K562 (cell line): Measurements from ENCODE around the gene CFAP97D1. TPM values are rescaled to one million over a fixed set of nuclear protein-coding genes. Genes with fewer than 3 reads are reported as not detected.

Source experiments
- ATAC-seq: fragments of 200-7000 bp; cut with Tn5 transposase; 3 replicates; pipeline ENCODE4 v1.9.1; 2020; ENCODE audit warnings: moderate library complexity
- BruUV-seq: library from RNA; stranded (reverse); fragments of 400-500 nt; replicated peaks from 2 replicates; lab custom pipeline; 2021; lab: Mats Ljungman, UMichigan
- CTCF ChIA-PET: fragments of 300-600 bp; formaldehyde crosslinking; extraction: SDS; loops from one replicate; lab custom pipeline; 2021; ENCODE audit warnings: low intra/inter-chr PET ratio; lab: Yijun Ruan, JAX
- POLR2A ChIA-PET: fragments of 300-600, 350-650 bp; sonication (Branson Sonifier 250); formaldehyde crosslinking; extraction: SDS; loops from one replicate; lab custom pipeline; 2021; ENCODE audit warnings: antibody characterized with exemption, inconsistent platforms; lab: Yijun Ruan, JAX
- DNase-seq, 4 experiments: peaks; one replicate each; pipeline versions ENCODE4 v3.0.0 to v3.0.0-alpha.2; 2011 to 2018; ENCODE audit warnings: low spot score in 3 of 4, mixed read lengths in 3 of 4; ENCODE audit errors: extremely low read depth in 1 of 4
- FAIRE-seq: peaks from 2 replicates; lab custom pipeline; 2011; peaks lifted over from hg19 to GRCh38; lab: Jason Lieb, UNC
- H2AFZ ChIP-seq: 2 replicates; pipeline ENCODE4 v1.6.0; 2011; ENCODE audit warnings: low read depth, low read length, control low read depth, inconsistent platforms
- H3K27ac ChIP-seq: fragments of 200-600 bp; 3 replicates; pipeline ENCODE4 v1.8.0; 2011; ENCODE audit warnings: low read depth, mild to moderate bottlenecking, control low read depth, inconsistent platforms, low read length, moderate library complexity, mixed read lengths; ENCODE audit errors: extremely low read depth
- H3K27me3 ChIP-seq, 2 experiments: fragments of 300-600 bp in 1 of 2; 2 replicates in 1 of 2; 3 replicates in 1 of 2; pipeline versions ENCODE4 v1.6.0 to v1.8.0; 2011; ENCODE audit warnings: inconsistent platforms in 2 of 2, low read length in 2 of 2, mild to moderate bottlenecking in 1 of 2, mixed read lengths in 1 of 2, moderate library complexity in 1 of 2; ENCODE audit not compliant: control insufficient read depth in 2 of 2, insufficient read depth in 2 of 2
- H3K36me3 ChIP-seq: fragments of 300-600 bp; 3 replicates; pipeline ENCODE4 v1.8.0; 2011; ENCODE audit warnings: mild to moderate bottlenecking, low read length, inconsistent platforms; ENCODE audit not compliant: control insufficient read depth, insufficient read depth
- H3K4me1 ChIP-seq, 2 experiments: fragments of 200-600 bp in 1 of 2; replicated peaks in 1 of 2; 2 replicates in 1 of 2; 3 replicates in 1 of 2; pipeline versions ENCODE4 v1.5.1 to v1.8.0; 2011; ENCODE audit warnings: inconsistent platforms in 2 of 2, low read length in 2 of 2, mild to moderate bottlenecking in 1 of 2, mixed read lengths in 1 of 2, moderate library complexity in 1 of 2; ENCODE audit not compliant: control insufficient read depth in 2 of 2, insufficient read depth in 2 of 2
- H3K4me2 ChIP-seq: 2 replicates; pipeline ENCODE4 v1.6.1; 2011; ENCODE audit warnings: low read length, control low read depth, inconsistent platforms, mixed read lengths; ENCODE audit not compliant: insufficient read depth
- H3K4me3 ChIP-seq: fragments of 200-600 bp; sonication (generic), shearing (Covaris generic); 2 replicates; pipeline ENCODE4 v1.5.1; 2016; ENCODE audit warnings: control low read depth, inconsistent platforms
- H3K79me2 ChIP-seq: fragments of 200-600 bp; 3 replicates; pipeline ENCODE4 v1.8.0; 2011; ENCODE audit warnings: low read length, inconsistent platforms; ENCODE audit not compliant: control insufficient read depth, insufficient read depth
- H3K9ac ChIP-seq, 2 experiments: 2 replicates each; pipeline versions ENCODE4 v1.6.0 to v1.6.1; 2011; ENCODE audit warnings: low read depth in 2 of 2, low read length in 2 of 2, control low read depth in 1 of 2, inconsistent platforms in 1 of 2, mild to moderate bottlenecking in 1 of 2, mixed read lengths in 1 of 2; ENCODE audit not compliant: insufficient read depth in 1 of 2
- H3K9me1 ChIP-seq: one replicate; pipeline ENCODE4 v1.6.0; 2011; ENCODE audit warnings: inconsistent platforms, mild to moderate bottlenecking, low read length, moderate library complexity; ENCODE audit not compliant: control insufficient read depth, insufficient read depth
- H3K9me3 ChIP-seq: replicated peaks from 2 replicates; pipeline ENCODE4 v1.5.1; 2011; ENCODE audit warnings: low read depth, low read length, inconsistent platforms; ENCODE audit not compliant: control insufficient read depth, insufficient read depth
- H4K20me1 ChIP-seq: replicated peaks from 2 replicates; pipeline ENCODE4 v1.6.1; 2011; ENCODE audit warnings: low read length, inconsistent platforms, mixed read lengths; ENCODE audit not compliant: control insufficient read depth, insufficient read depth
- CBFA2T2 ChIP-seq: fragments of 450-650 bp; conservative IDR thresholded peaks from 2 replicates; pipeline ENCODE4 v1.6.1; 2017; ENCODE audit warnings: mild to moderate bottlenecking
- CGGBP1 ChIP-seq: fragments of 250-450 bp; sonication (Bioruptor Pico); IDR thresholded peaks from 2 replicates; pipeline ENCODE4 v1.9.0; 2021; ENCODE audit warnings: mild to moderate bottlenecking
- DNMT1 ChIP-seq: fragments of 450-650 bp; IDR thresholded peaks from 2 replicates; pipeline ENCODE4 v1.6.1; 2016; ENCODE audit warnings: antibody characterized with exemption, mild to moderate bottlenecking
- ETS1 ChIP-seq: conservative IDR thresholded peaks from 2 replicates; pipeline ENCODE4 v1.6.1; 2011; ENCODE audit warnings: low read depth, mild to moderate bottlenecking, low read length; ENCODE audit not compliant: control insufficient read depth
- GTF2F1 ChIP-seq: IDR thresholded peaks from 2 replicates; pipeline ENCODE4 v1.6.1; 2011; ENCODE audit warnings: low read depth, low read length, improper control_type of control experiment
- KHSRP ChIP-seq: fragments of 450-650 bp; IDR thresholded peaks from 2 replicates; pipeline ENCODE4 v1.6.1; 2017
- NR1H2 ChIP-seq: sonication (generic); formaldehyde crosslinking; IDR thresholded peaks from 2 replicates; pipeline ENCODE4 v1.4.0; 2020; ENCODE audit warnings: mild to moderate bottlenecking, missing genetic modification reagents
- SMAD1 ChIP-seq: fragments of 150-350 bp; IDR thresholded peaks from 2 replicates; pipeline ENCODE4 v1.6.1; 2014; ENCODE audit warnings: low read length, low read depth; ENCODE audit not compliant: partially characterized antibody
- TAF1 ChIP-seq: IDR thresholded peaks from 2 replicates; pipeline ENCODE4 v1.6.1; 2011; ENCODE audit warnings: mild to moderate bottlenecking, low read length, moderate library complexity; ENCODE audit not compliant: insufficient read depth, control insufficient read depth, severe bottlenecking; ENCODE audit errors: extremely low read depth
- ZNF263 ChIP-seq: sonication (generic); formaldehyde crosslinking; IDR thresholded peaks from 2 replicates; pipeline ENCODE4 v1.8.0; 2022; ENCODE audit warnings: mild to moderate bottlenecking, missing genetic modification reagents, borderline replicate concordance
- ZNF696 ChIP-seq: fragments of 250-450 bp; sonication (Bioruptor Pico); conservative IDR thresholded peaks from 2 replicates; pipeline ENCODE4 v1.4.0; 2020; ENCODE audit warnings: mild to moderate bottlenecking, moderate library complexity
- WGBS: fragments of 100-300 bp; shearing (Covaris generic); methylation state at CpG from one replicate; pipeline ENCODE4 v1.1.6; 2016; ENCODE audit warnings: low coverage, mixed read lengths; ENCODE audit not compliant: insufficient coverage; ENCODE audit errors: missing lambda C conversion rate; 5-methylcytosine and 5-hydroxymethylcytosine counted together
- in situ Hi-C: fragments of 300-500 bp; cut with MboI; formaldehyde crosslinking; loops from 4 replicates; pipeline ENCODE4 v1.15.0; 2018; ENCODE audit warnings: inconsistent platforms, mixed read lengths
- intact Hi-C: fragments of 100-400 bp; cut with micrococcal nuclease; formaldehyde crosslinking; loops from 2 replicates; pipeline ENCODE4 v1.14.2; 2022
- polyA plus RNA-seq, 8 experiments: library from polyadenylated mRNA; depleted of rRNA in 4 of 8; stranded (reverse) in 5 of 8; unstranded in 3 of 8; fragments of >200 nt; fragmentation: Nextera tagmentation in 2 of 8; fragmentation: Illumina TruSeq in 1 of 8; extraction: Ambion mirVana in 2 of 8; extraction: Trizol in 1 of 8; gene quantifications; 2 replicates each; pipeline versions ENCODE4 v1.2.1 to v1.2.3, GENCODE V29; 2011 to 2014; ENCODE audit warnings: inconsistent platforms in 1 of 8, missing spikeins in 1 of 8
- total RNA-seq, 7 experiments: library from RNA; depleted of rRNA in 6 of 7; stranded (reverse); fragments of >200 nt in 6 of 7; fragmentation: Illumina TruSeq in 2 of 7; extraction: Trizol in 2 of 7; gene quantifications; 2 replicates each; pipeline versions ENCODE4 v1.2.1 to v1.2.3, GENCODE V29; 2011 to 2021; ENCODE audit warnings: low replicate concordance in 1 of 7

CFAP97D1 gene
- total and polyA plus RNA-seq, 9 of the 15 experiments (the other 6 are each of a cell fraction or from before 2014, with no cell fraction given), result not detected

GRCh38 chr17:43809121-43809520 lies 28.9 kb downstream of the CFAP97D1 start:
- 0 out of 5 replicates have a peak, but pooled peaks cover 0 to 9% of the 10 kb centered on the region in 2 experiments for H3K27me3 ChIP-seq
- FAIRE-seq (peak; percentile 19), ATAC-seq (no peak), DNase-seq (no peak)
- no peaks in the 10 kb centered on the region for H3K9me3 ChIP-seq
- no peaks in the 10 kb centered on the region for H3K9me1 ChIP-seq
- no TSS peak for BruUV-seq
- no peak overlapping the region for H3K27ac ChIP-seq
- ChIA-PET POLR2A (interaction anchor here (1.3 kb wide), 1 partner anchor 10 kb away, joined by 4 read pairs; no protein-coding TSS in a partner anchor), CTCF (no interaction called here)
- H3K79me2 ChIP-seq, result no peaks in the 10 kb centered on the region
- no peak overlapping the region for H3K4me2 ChIP-seq
- no peak overlapping the region for H3K4me3 ChIP-seq
- 48% methylated on average over 5 of the region's 5 CpGs for WGBS
- TF ChIP-seq ETS1 (no peak), TAF1 (no peak), KHSRP (no peak), SMAD1 (no peak), CBFA2T2 (no peak), DNMT1 (no peak), ZNF263 (CRISPR knock-in tag) (no peak), CGGBP1 (CRISPR knock-in tag) (no peak), GTF2F1 (no peak), ZNF696 (CRISPR knock-in tag) (no peak), NR1H2 (CRISPR knock-in tag) (no peak)
- H3K4me1 ChIP-seq, result no peaks in the 10 kb centered on the region
- intact Hi-C loops, result no loop called here
- H4K20me1 ChIP-seq, result no peaks in the 10 kb centered on the region
- in situ Hi-C loops, result no loop called here
- no peak overlapping the region for H3K9ac ChIP-seq
- no peak overlapping the region for H2AFZ ChIP-seq
- H3K36me3 ChIP-seq, result peaks cover 5% of the 10 kb centered on the region; the same call in 1 of the 3 replicates
